ENCODE results near the gene CHD5. TPM values are rescaled to one million over a fixed set of nuclear protein-coding genes. Genes with fewer than 3 reads are reported as not detected.

CHD5 gene
- total RNA-seq, 1 experiment from 2014 or later: 1.6 TPM

- H4K91ac ChIP-seq (ENCODE audit: insufficient read length, low read depth, low read length): no peak overlapping the region
- H3K56ac ChIP-seq (ENCODE audit: insufficient read length, low read depth, low read length): no peak overlapping the region
- no peak overlapping the region for H2BK12ac ChIP-seq (ENCODE audit: insufficient read length, low read depth, low read length)
- no peaks in the 10 kb centered on the region for H3K4me1 ChIP-seq (ENCODE audit: insufficient read depth, low read length)
- no peak overlapping the region for H3T11ph ChIP-seq (ENCODE audit: low read length)
- H2BK5ac ChIP-seq (ENCODE audit: insufficient read length, low read length): no peak overlapping the region
- no peak overlapping the region for H2AFZ ChIP-seq (ENCODE audit: low read length)
- H2BK120ac ChIP-seq (ENCODE audit: low read depth, low read length, poor library complexity, severe bottlenecking): no peak overlapping the region
- H4K20me1 ChIP-seq (ENCODE audit: control insufficient read depth, insufficient read depth, insufficient read length): no peaks in the 10 kb centered on the region
- no peak overlapping the region for H3K27ac ChIP-seq (ENCODE audit: insufficient read length, low read depth, low read length)
- no peak for DNase-seq
- H3K79me1 ChIP-seq (ENCODE audit: insufficient read depth, low read depth, low read length, poor library complexity, severe bottlenecking): no peaks in the 10 kb centered on the region
- no peak overlapping the region for H3K23ac ChIP-seq (ENCODE audit: insufficient read length, low read depth, low read length)
- H2BK20ac ChIP-seq (ENCODE audit: low read depth, low read length, poor library complexity, severe bottlenecking): no peak overlapping the region
- H3K4ac ChIP-seq (ENCODE audit: low read depth, low read length): no peak overlapping the region
- TF ChIP-seq, protein P1, sequence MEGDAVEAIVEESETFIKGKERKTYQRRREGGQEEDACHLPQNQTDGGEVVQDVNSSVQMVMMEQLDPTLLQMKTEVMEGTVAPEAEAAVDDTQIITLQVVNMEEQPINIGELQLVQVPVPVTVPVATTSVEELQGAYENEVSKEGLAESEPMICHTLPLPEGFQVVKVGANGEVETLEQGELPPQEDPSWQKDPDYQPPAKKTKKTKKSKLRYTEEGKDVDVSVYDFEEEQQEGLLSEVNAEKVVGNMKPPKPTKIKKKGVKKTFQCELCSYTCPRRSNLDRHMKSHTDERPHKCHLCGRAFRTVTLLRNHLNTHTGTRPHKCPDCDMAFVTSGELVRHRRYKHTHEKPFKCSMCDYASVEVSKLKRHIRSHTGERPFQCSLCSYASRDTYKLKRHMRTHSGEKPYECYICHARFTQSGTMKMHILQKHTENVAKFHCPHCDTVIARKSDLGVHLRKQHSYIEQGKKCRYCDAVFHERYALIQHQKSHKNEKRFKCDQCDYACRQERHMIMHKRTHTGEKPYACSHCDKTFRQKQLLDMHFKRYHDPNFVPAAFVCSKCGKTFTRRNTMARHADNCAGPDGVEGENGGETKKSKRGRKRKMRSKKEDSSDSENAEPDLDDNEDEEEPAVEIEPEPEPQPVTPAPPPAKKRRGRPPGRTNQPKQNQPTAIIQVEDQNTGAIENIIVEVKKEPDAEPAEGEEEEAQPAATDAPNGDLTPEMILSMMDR (conservative IDR thresholded peaks at IDR 0.05): no peak
- H3K27me3 ChIP-seq (ENCODE audit: insufficient read depth, low read length): no peaks in the 10 kb centered on the region
- no peak overlapping the region for H3K14ac ChIP-seq (ENCODE audit: insufficient read depth, low read length)
- H3K27ac Mint-ChIP-seq: no peak overlapping the region
- no peak overlapping the region for H3K4me3 Mint-ChIP-seq
- no peaks in the 10 kb centered on the region for H3K79me2 ChIP-seq (ENCODE audit: insufficient read depth, low read length)
- no peak overlapping the region for H4K8ac ChIP-seq (replicated peaks; ENCODE audit: insufficient read length, low read depth, low read length)
- WGBS (ENCODE audit: extremely low coverage, insufficient read length, low lambda C conversion rate): no CpG with 5 or more reads among the region's 7 CpGs
- H2BK15ac ChIP-seq (ENCODE audit: low read depth, low read length): no peak overlapping the region
- H3K36me3 Mint-ChIP-seq (ENCODE audit: insufficient read depth in 1 of 3, low read depth in 3 of 3): no peaks in the 10 kb centered on the region
- no peaks in the 10 kb centered on the region for H3K9me3 Mint-ChIP-seq
- no peak overlapping the region for H4K5ac ChIP-seq (ENCODE audit: insufficient read length, low read depth, low read length)
- no peak overlapping the region for H3K18ac ChIP-seq (ENCODE audit: insufficient read length, low read depth, low read length)
- no peaks in the 10 kb centered on the region for H3K23me2 ChIP-seq (ENCODE audit: insufficient read length, low read depth, low read length, poor library complexity, severe bottlenecking)
- H3K9ac ChIP-seq (ENCODE audit: extremely low read depth, insufficient read length, low read length): no peak overlapping the region
- H2AK5ac ChIP-seq (ENCODE audit: insufficient read length, low read length): no peak overlapping the region
- peaks cover 8 to 21% of the 10 kb centered on the region in 2 experiments for H3K4me1 Mint-ChIP-seq
- H3K9me3 ChIP-seq (ENCODE audit: control insufficient read depth, low read depth, low read length): no peaks in the 10 kb centered on the region
- H3K27me3 Mint-ChIP-seq (ENCODE audit: low read depth): peaks cover 8% of the 10 kb centered on the region
- H3K4me2 ChIP-seq (ENCODE audit: insufficient read depth, insufficient read length, low read length): no peak overlapping the region
These were observed 15.1 kb downstream of the CHD5 start for GRCh38 chr1:6165027-6165426.
